ENCODE data around the gene DLG2.
A peak's percentile ranks its signal among the peaks of the same experiment; 100 is the strongest.
"Not testable (repeated sequence)": the region's sequence is repeated elsewhere in the genome, so short reads cannot be mapped to it uniquely, and the experiment has no call there.

Gene DLG2

GRCh38 chr11:85658180-85658579 lies 31.0 kb upstream of the DLG2 start:
- no peak for TF ChIP-seq CTCF (IDR thresholded peaks at IDR 0.05; ENCODE audit: insufficient read depth, low read length, missing control alignments)
- DNase-seq (ENCODE audit: low read depth, low spot score) = no peak
- CTCF ChIA-PET = no interaction called here
- POLR2A ChIA-PET = no interaction called here
- no peak overlapping the region for H3K4me3 ChIP-seq (ENCODE audit: low read depth, low read length)

- ChIA-PET POLR2A (no interaction called here), CTCF (interaction anchor here (1.5 kb wide), 1 partner anchor 8 kb away, joined by 3 read pairs; no protein-coding TSS in a partner anchor)
- TF ChIP-seq CTCF (IDR thresholded peaks at IDR 0.05; ENCODE audit: insufficient read depth, low read length, missing control alignments) = no peak
- H3K4me3 ChIP-seq (ENCODE audit: low read depth, low read length) = no peak overlapping the region
- DNase-seq (ENCODE audit: low read depth, low spot score) = no peak
These were observed 29.6 kb upstream of the DLG2 start for GRCh38 chr11:85656777-85657176.

GRCh38 chr11:85654343-85654742 lies 27.2 kb upstream of the DLG2 start:
- ChIA-PET CTCF (interaction anchor here (0.7 kb wide), 1 partner anchor 9 kb away, joined by 4 read pairs; no protein-coding TSS in a partner anchor), POLR2A (interaction anchor here (1.4 kb wide), 1 partner anchor 11 kb away, joined by 3 read pairs; the partner anchor contains the start of gene CREBZF)
- not testable (repeated sequence) for DNase-seq (ENCODE audit: low read depth, low spot score); H3K4me3 ChIP-seq (ENCODE audit: low read depth, low read length)

- TF ChIP-seq CTCF (IDR thresholded peaks at IDR 0.05; ENCODE audit: insufficient read depth, low read length, missing control alignments) = no peak
- ChIA-PET POLR2A (interaction anchor here (1.4 kb wide), 1 partner anchor 12 kb away, joined by 3 read pairs; the partner anchor contains the start of gene CREBZF), CTCF (no interaction called here)
- no peak overlapping the region for H3K4me3 ChIP-seq (ENCODE audit: low read depth, low read length)
- DNase-seq (ENCODE audit: low read depth, low spot score) = no peak
These were observed 25.8 kb upstream of the DLG2 start for GRCh38 chr11:85652786-85653447.

GRCh38 chr11:85651118-85651517 lies 24.0 kb upstream of the DLG2 start:
- TF ChIP-seq CTCF (IDR thresholded peaks at IDR 0.05; ENCODE audit: insufficient read depth, low read length, missing control alignments) = no peak
- ChIA-PET CTCF (interaction anchor here (0.9 kb wide), 1 partner anchor 14 kb away, joined by 4 read pairs; no protein-coding TSS in a partner anchor), POLR2A (interaction anchor here (0.6 kb wide), 1 partner anchor 543 kb away, joined by 3 read pairs; no protein-coding TSS in a partner anchor)
- no peak overlapping the region for H3K4me3 ChIP-seq (ENCODE audit: low read depth, low read length)
- no peak for DNase-seq (ENCODE audit: low read depth, low spot score)

- no peak for DNase-seq (ENCODE audit: low read depth, low spot score)
- ChIA-PET POLR2A (interaction anchor here (0.7 to 1.8 kb wide), 2 partner anchors 13 to 20 kb away, joined by 3 to 14 read pairs; partner anchors contain the start of genes DLG2 and TMEM126B), CTCF (interaction anchor here (1.0 to 1.5 kb wide), 6 partner anchors 9 to 207 kb away, joined by 3 to 6 read pairs (median 3); partner anchors contain the start of genes CCDC83 and TMEM126B)
These were observed 20.6 kb upstream of the DLG2 start, which contains the start of gene TMEM126A for GRCh38 chr11:85647604-85648299. TSS of gene TMEM126A (plus strand) at chr11:85647967. CDS start at chr11:85650256, 2,289 bp downstream.

More at GRCh38 chr11:85647604-85648299, 20.6 kb upstream of the DLG2 start, which contains the start of gene TMEM126A:
- H3K4me3 ChIP-seq (ENCODE audit: low read depth, low read length) = peak within 1 kb of the TSS; percentile 76
- TF ChIP-seq CTCF (IDR thresholded peaks at IDR 0.05; ENCODE audit: insufficient read depth, low read length, missing control alignments) = no peak
